HEK293 (cell line): ENCODE data around the gene GDF2.

Experiments used
- CTCF ChIA-PET: fragments of 350-600 bp; formaldehyde crosslinking; extraction: SDS; loops from one replicate; lab custom pipeline; 2021; ENCODE audit warnings: antibody characterized with exemption; lab: Yijun Ruan, JAX
- POLR2A ChIA-PET: fragments of 300-600 bp; formaldehyde crosslinking; extraction: SDS; loops from one replicate; lab custom pipeline; 2020; ENCODE audit warnings: antibody characterized with exemption, inconsistent platforms; lab: Yijun Ruan, JAX
- H3K27ac ChIP-seq: fragments of 200-500 bp; sonication (Bioruptor generic); 2 replicates; pipeline ENCODE4 v1.5.1; 2014; ENCODE audit warnings: low read depth, low read length, control low read depth, inconsistent platforms; ENCODE audit errors: extremely low read depth
- H3K36me3 ChIP-seq, 2 experiments: fragments of 200-500 bp in 1 of 2; sonication (Bioruptor generic) in 1 of 2; 1 replicate in 1 of 2; 2 replicates in 1 of 2; pipeline ENCODE4 v1.5.1; 2014 to 2017; ENCODE audit warnings: inconsistent platforms in 2 of 2, low read length in 2 of 2; ENCODE audit not compliant: control insufficient read depth in 2 of 2, insufficient read depth in 1 of 2
- H3K4me1 ChIP-seq: fragments of 200-500 bp; sonication (Bioruptor generic); 2 replicates; pipeline ENCODE4 v1.5.1; 2014; ENCODE audit warnings: mild to moderate bottlenecking, low read length, inconsistent platforms; ENCODE audit not compliant: control insufficient read depth, insufficient read depth
- H3K4me3 ChIP-seq: 2 replicates; pipeline ENCODE4 v1.5.1; 2011; ENCODE audit warnings: low read depth, mild to moderate bottlenecking, control low read depth, low read length, moderate library complexity
- H3K9me3 ChIP-seq: fragments of 200-500 bp; sonication (Bioruptor generic); 2 replicates; pipeline ENCODE4 v1.5.1; 2014; ENCODE audit warnings: low read depth, low read length, inconsistent platforms; ENCODE audit not compliant: control insufficient read depth, insufficient read depth
- BCL11B ChIP-seq: fragments of 450-650 bp; formaldehyde crosslinking; IDR thresholded peaks from 2 replicates; pipeline ENCODE4 v1.5.1; 2016; ENCODE audit warnings: low read depth, missing biosample characterization, missing genetic modification characterization
- CTCF ChIP-seq: fragments of 450-650 bp; formaldehyde crosslinking; IDR thresholded peaks from 2 replicates; pipeline ENCODE4 v1.5.1; 2016; ENCODE audit warnings: missing biosample characterization, missing genetic modification characterization
- FEZF1 ChIP-seq: fragments of 450-650 bp; formaldehyde crosslinking; IDR thresholded peaks from 2 replicates; pipeline ENCODE4 v1.5.1; 2016; ENCODE audit warnings: missing biosample characterization, missing genetic modification characterization
- GLIS1 ChIP-seq: fragments of 450-650 bp; formaldehyde crosslinking; IDR thresholded peaks from 2 replicates; pipeline ENCODE4 v1.5.1; 2016; ENCODE audit warnings: missing biosample characterization, missing genetic modification characterization
- INSM2 ChIP-seq: fragments of 450-650 bp; formaldehyde crosslinking; IDR thresholded peaks from 2 replicates; pipeline ENCODE4 v1.5.1; 2016; ENCODE audit warnings: missing biosample characterization, missing genetic modification characterization
- KLF1 ChIP-seq: fragments of 450-650 bp; formaldehyde crosslinking; IDR thresholded peaks from 2 replicates; pipeline ENCODE4 v1.5.1; 2016; ENCODE audit warnings: missing biosample characterization, missing genetic modification characterization
- KLF10 ChIP-seq: fragments of 450-650 bp; IDR thresholded peaks from 2 replicates; pipeline ENCODE4 v1.5.1; 2018; ENCODE audit warnings: missing biosample characterization, mild to moderate bottlenecking, missing genetic modification characterization
- KLF7 ChIP-seq: fragments of 450-650 bp; formaldehyde crosslinking; IDR thresholded peaks from 2 replicates; pipeline ENCODE4 v1.5.1; 2016; ENCODE audit warnings: missing biosample characterization, missing genetic modification characterization, borderline replicate concordance
- RBAK ChIP-seq: fragments of 450-650 bp; formaldehyde crosslinking; IDR thresholded peaks from 2 replicates; pipeline ENCODE4 v1.5.1; 2016; ENCODE audit warnings: missing biosample characterization, missing genetic modification characterization
- ZIC2 ChIP-seq: fragments of 450-650 bp; formaldehyde crosslinking; IDR thresholded peaks from 2 replicates; pipeline ENCODE4 v1.5.1; 2016; ENCODE audit warnings: missing biosample characterization, missing genetic modification characterization
- ZNF10 ChIP-seq: fragments of 450-650 bp; formaldehyde crosslinking; IDR thresholded peaks from 2 replicates; pipeline ENCODE4 v1.5.1; 2017; ENCODE audit warnings: missing biosample characterization, missing genetic modification characterization
- ZNF121 ChIP-seq: fragments of 450-650 bp; formaldehyde crosslinking; IDR thresholded peaks from 2 replicates; pipeline ENCODE4 v1.5.1; 2016; ENCODE audit warnings: missing biosample characterization, missing genetic modification characterization
- ZNF175 ChIP-seq: fragments of 450-650 bp; formaldehyde crosslinking; IDR thresholded peaks from 2 replicates; pipeline ENCODE4 v1.5.1; 2016; ENCODE audit warnings: missing biosample characterization, missing genetic modification characterization
- ZNF513 ChIP-seq: fragments of 450-650 bp; IDR thresholded peaks from 2 replicates; pipeline ENCODE4 v1.5.1; 2018; ENCODE audit warnings: missing biosample characterization, missing genetic modification characterization
- ZNF521 ChIP-seq: fragments of 450-650 bp; formaldehyde crosslinking; IDR thresholded peaks from 2 replicates; pipeline ENCODE4 v1.5.1; 2017; ENCODE audit warnings: missing biosample characterization, mild to moderate bottlenecking, missing genetic modification characterization
- ZNF654 ChIP-seq: fragments of 450-650 bp; formaldehyde crosslinking; IDR thresholded peaks from 2 replicates; pipeline ENCODE4 v1.5.1; 2016; ENCODE audit warnings: low read depth, missing biosample characterization, missing genetic modification characterization
- ZNF664 ChIP-seq: fragments of 450-650 bp; formaldehyde crosslinking; IDR thresholded peaks from 2 replicates; pipeline ENCODE4 v1.5.1; 2016; ENCODE audit warnings: missing biosample characterization, missing genetic modification characterization
- ZNF777 ChIP-seq: fragments of 450-650 bp; formaldehyde crosslinking; IDR thresholded peaks from 2 replicates; pipeline ENCODE4 v1.5.1; 2017; ENCODE audit warnings: missing biosample characterization, missing genetic modification characterization, borderline replicate concordance
- ZNF792 ChIP-seq: fragments of 450-650 bp; formaldehyde crosslinking; IDR thresholded peaks from 2 replicates; pipeline ENCODE4 v1.5.1; 2016; ENCODE audit warnings: missing biosample characterization, missing genetic modification characterization
- ZNF843 ChIP-seq: fragments of 450-650 bp; formaldehyde crosslinking; IDR thresholded peaks from 2 replicates; pipeline ENCODE4 v1.5.1; 2016; ENCODE audit warnings: missing biosample characterization, missing genetic modification characterization

The GDF2 gene

GRCh38 chr10:47360419-47361040 lies 38.3 kb downstream of the GDF2 start:
- TF ChIP-seq ZNF521 (no peak), KLF1 (no peak), ZNF10 (no peak), ZIC2 (no peak), INSM2 (no peak), GLIS1 (tag by site-specific recombination) (no peak), KLF7 (tag by site-specific recombination) (no peak), FEZF1 (tag by site-specific recombination) (no peak), BCL11B (tag by site-specific recombination) (no peak), ZNF843 (tag by site-specific recombination) (no peak), ZNF792 (tag by site-specific recombination) (no peak), ZNF175 (no peak), ZNF513 (tag by site-specific recombination) (no peak), KLF10 (no peak), ZNF121 (tag by site-specific recombination) (no peak), ZNF664 (tag by site-specific recombination) (no peak), ZNF777 (tag by site-specific recombination) (no peak)
- H3K36me3 ChIP-seq = no peaks in the 10 kb centered on the region
- H3K27ac ChIP-seq = no peak overlapping the region
- no peaks in the 10 kb centered on the region for H3K4me1 ChIP-seq
- ChIA-PET POLR2A (no interaction called here), CTCF (interaction anchor here (0.6 to 3.1 kb wide), 8 partner anchors 10 to 1131 kb away, joined by 3 to 19 read pairs (median 4); no protein-coding TSS in a partner anchor)
- no peak overlapping the region for H3K4me3 ChIP-seq
- no peaks in the 10 kb centered on the region for H3K9me3 ChIP-seq

DNA sequence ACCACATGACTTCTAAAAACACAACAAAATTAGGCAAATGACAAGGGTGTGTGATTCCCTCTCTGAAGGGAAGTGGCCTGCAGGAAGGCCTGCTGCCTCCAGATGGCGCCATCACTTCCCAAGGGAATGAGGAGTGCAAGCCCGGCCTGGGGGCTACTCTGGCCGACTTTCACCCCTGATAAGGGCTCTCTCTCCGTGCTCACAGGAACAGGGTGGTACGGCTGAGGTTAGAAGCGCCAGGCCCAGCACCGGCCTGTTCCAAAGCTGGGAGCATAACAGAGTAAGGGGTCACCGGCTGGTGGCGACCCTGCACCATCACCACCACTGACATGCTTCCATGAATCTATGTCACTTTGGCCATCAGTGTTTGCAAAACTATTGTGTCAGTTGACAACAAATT lies 39.0 kb downstream of the GDF2 start:
- Histone ChIP-seq H3K4me1 (no peaks in the 10 kb centered on the region), H3K36me3 (no peaks in the 10 kb centered on the region), H3K27ac (no peak overlapping the region), H3K9me3 (no peaks in the 10 kb centered on the region)
- POLR2A ChIA-PET = interaction anchor here (1.5 kb wide), 1 partner anchor 23 kb away, joined by 6 read pairs; the partner anchor contains the start of gene ZNF488
- peak; percentile 58 for TF ChIP-seq CTCF (tag by site-specific recombination)
- TF ChIP-seq ZNF654 (tag by site-specific recombination) = peak; percentile 11
- no peak for TF ChIP-seq RBAK (tag by site-specific recombination)
- TF ChIP-seq, all 188 proteins: peak for 2
- CTCF ChIA-PET = interaction anchor here (0.7 to 3.1 kb wide), 19 partner anchors 8 to 337 kb away, joined by 3 to 19 read pairs (median 4); no protein-coding TSS in a partner anchor
- no peak overlapping the region for H3K4me3 ChIP-seq
